Type B pancreatic cell (in vitro differentiated cells): ENCODE measurements around the gene ITGA1. TPM values are rescaled to one million over a fixed set of nuclear protein-coding genes. Genes with fewer than 3 reads are reported as not detected.

ENCODE experiments used
- DNase-seq: peaks from one replicate; pipeline ENCODE4 v3.0.0; 2021; ENCODE audit warnings: mixed read lengths; ENCODE audit not compliant: unreplicated experiment; ENCODE audit errors: extremely low spot score
- H3K27ac Mint-ChIP-seq: 2 replicates; pipeline ENCODE4 v1.8.0; 2021; ENCODE audit warnings: mild to moderate bottlenecking, mixed read lengths
- H3K27me3 Mint-ChIP-seq: 2 replicates; pipeline ENCODE4 v1.8.0; 2021; ENCODE audit warnings: mixed read lengths
- H3K36me3 Mint-ChIP-seq: 2 replicates; pipeline ENCODE4 v1.8.0; 2021; ENCODE audit warnings: mixed read lengths
- H3K4me1 Mint-ChIP-seq: one replicate; pipeline ENCODE4 v1.8.0; 2021; ENCODE audit warnings: mixed read lengths; ENCODE audit not compliant: unreplicated experiment
- H3K4me3 Mint-ChIP-seq: 2 replicates; pipeline ENCODE4 v1.8.0; 2021; ENCODE audit warnings: mild to moderate bottlenecking, mixed read lengths
- H3K9me3 Mint-ChIP-seq: 2 replicates; pipeline ENCODE4 v1.8.0; 2021; ENCODE audit warnings: mixed read lengths
- total RNA-seq: library from RNA; stranded (reverse); gene quantifications from 2 replicates; pipeline ENCODE4 v1.2.1, GENCODE V29; 2021; ENCODE audit warnings: low replicate concordance
- TF ChIP-seq, protein P1 (sequence below): fragments of 200-600 bp; sonication (generic); conservative IDR thresholded peaks from 2 replicates; pipeline ENCODE4 v1.5.0; 2021; ENCODE audit warnings: antibody characterized with exemption, mild to moderate bottlenecking

ITGA1 gene
- total RNA-seq, 1 donor from 2014 or later = 17.0 TPM

DNA sequence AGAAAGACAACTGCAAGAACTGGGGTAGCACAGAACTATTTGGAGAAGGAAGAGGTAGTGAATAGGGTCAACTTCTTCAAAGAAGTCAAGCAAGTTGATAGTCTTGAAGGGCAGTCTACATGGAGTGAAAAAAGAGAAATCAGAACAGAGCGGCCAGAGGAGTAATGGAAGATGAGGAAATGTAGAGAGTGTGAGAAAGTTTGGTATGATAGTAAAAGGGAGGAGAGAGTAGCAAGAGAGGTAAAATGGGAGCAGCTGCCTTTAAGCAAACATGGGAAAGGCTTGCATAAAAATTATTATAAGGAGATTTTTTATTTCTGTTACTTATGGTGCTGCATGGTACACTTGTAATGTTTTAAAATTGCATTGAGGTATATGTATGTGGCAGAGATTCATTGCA is 208.2 kb downstream of the ITGA1 start:
- TF ChIP-seq, protein P1, sequence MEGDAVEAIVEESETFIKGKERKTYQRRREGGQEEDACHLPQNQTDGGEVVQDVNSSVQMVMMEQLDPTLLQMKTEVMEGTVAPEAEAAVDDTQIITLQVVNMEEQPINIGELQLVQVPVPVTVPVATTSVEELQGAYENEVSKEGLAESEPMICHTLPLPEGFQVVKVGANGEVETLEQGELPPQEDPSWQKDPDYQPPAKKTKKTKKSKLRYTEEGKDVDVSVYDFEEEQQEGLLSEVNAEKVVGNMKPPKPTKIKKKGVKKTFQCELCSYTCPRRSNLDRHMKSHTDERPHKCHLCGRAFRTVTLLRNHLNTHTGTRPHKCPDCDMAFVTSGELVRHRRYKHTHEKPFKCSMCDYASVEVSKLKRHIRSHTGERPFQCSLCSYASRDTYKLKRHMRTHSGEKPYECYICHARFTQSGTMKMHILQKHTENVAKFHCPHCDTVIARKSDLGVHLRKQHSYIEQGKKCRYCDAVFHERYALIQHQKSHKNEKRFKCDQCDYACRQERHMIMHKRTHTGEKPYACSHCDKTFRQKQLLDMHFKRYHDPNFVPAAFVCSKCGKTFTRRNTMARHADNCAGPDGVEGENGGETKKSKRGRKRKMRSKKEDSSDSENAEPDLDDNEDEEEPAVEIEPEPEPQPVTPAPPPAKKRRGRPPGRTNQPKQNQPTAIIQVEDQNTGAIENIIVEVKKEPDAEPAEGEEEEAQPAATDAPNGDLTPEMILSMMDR = no peak
- peaks cover 4% of the 10 kb centered on the region for H3K4me1 Mint-ChIP-seq
- H3K27ac Mint-ChIP-seq = no peak overlapping the region
- H3K4me3 Mint-ChIP-seq = no peak overlapping the region
- peaks cover 17% of the 10 kb centered on the region for H3K27me3 Mint-ChIP-seq
- DNase-seq = no peak
- H3K9me3 Mint-ChIP-seq = no peaks in the 10 kb centered on the region
- peaks cover 4% of the 10 kb centered on the region for H3K36me3 Mint-ChIP-seq

DNA sequence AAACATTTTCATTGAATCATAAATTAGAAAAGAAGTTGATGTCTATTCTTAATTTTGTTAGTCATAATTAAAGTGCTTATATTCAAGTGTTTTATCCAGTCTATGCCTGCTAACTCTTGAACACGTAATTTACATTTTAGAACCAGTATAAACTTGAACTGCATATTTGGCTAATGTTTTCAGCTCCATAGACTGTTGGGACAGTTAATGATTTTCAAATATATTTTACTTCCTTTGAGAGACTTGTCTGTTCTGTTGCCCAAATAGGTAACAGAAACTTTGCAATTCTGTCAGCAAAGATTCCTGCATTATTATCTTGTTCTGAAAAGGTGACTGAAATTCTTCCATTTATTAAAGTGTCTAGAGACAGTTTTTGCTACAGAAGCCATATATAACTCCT is 209.3 kb downstream of the ITGA1 start:
- DNase-seq = no peak
- no peak overlapping the region for H3K4me3 Mint-ChIP-seq
- peaks cover 4% of the 10 kb centered on the region for H3K4me1 Mint-ChIP-seq
- peaks cover 4% of the 10 kb centered on the region for H3K36me3 Mint-ChIP-seq
- TF ChIP-seq, protein P1 = no peak
- peaks cover 11% of the 10 kb centered on the region for H3K27me3 Mint-ChIP-seq
- H3K9me3 Mint-ChIP-seq = no peaks in the 10 kb centered on the region
- H3K27ac Mint-ChIP-seq = peak overlapping the region; percentile 50

- no peak for DNase-seq
These were observed 209.7 kb downstream of the ITGA1 start for GRCh38 chr5:52997424-52997823.

GRCh38 chr5:52998552-52999313 is 211.0 kb downstream of the ITGA1 start:
- no peaks in the 10 kb centered on the region for H3K36me3 Mint-ChIP-seq
- H3K4me1 Mint-ChIP-seq = peaks cover 4% of the 10 kb centered on the region
- no peak overlapping the region for H3K4me3 Mint-ChIP-seq
- no peaks in the 10 kb centered on the region for H3K9me3 Mint-ChIP-seq
- DNase-seq = no peak
- TF ChIP-seq, protein P1 = no peak
- no peak overlapping the region for H3K27ac Mint-ChIP-seq
- no peaks in the 10 kb centered on the region for H3K27me3 Mint-ChIP-seq

More at GRCh38 chr5:52997424-52997823, 209.7 kb downstream of the ITGA1 start:
- Mint-ChIP-seq H3K4me3 (no peak overlapping the region), H3K27me3 (peaks cover 6% of the 10 kb centered on the region), H3K36me3 (peaks cover 4% of the 10 kb centered on the region), H3K9me3 (no peaks in the 10 kb centered on the region), H3K27ac (peak overlapping the region; percentile 50), H3K4me1 (peaks cover 4% of the 10 kb centered on the region)
- TF ChIP-seq, protein P1 = no peak

- H3K9me3 Mint-ChIP-seq = no peaks in the 10 kb centered on the region
- no peak overlapping the region for H3K4me3 Mint-ChIP-seq
- DNase-seq = no peak
- H3K27ac Mint-ChIP-seq = no peak overlapping the region
- no peaks in the 10 kb centered on the region for H3K36me3 Mint-ChIP-seq
- TF ChIP-seq, protein P1 = no peak
- peaks cover 4% of the 10 kb centered on the region for H3K4me1 Mint-ChIP-seq
- no peaks in the 10 kb centered on the region for H3K27me3 Mint-ChIP-seq
These were observed 211.7 kb downstream of the ITGA1 start for GRCh38 chr5:52999344-52999949.
